ENCODE data around the gene CDK14.
A peak's percentile ranks its signal among the peaks of the same experiment; 100 is the strongest.

CDK14 gene

DNA sequence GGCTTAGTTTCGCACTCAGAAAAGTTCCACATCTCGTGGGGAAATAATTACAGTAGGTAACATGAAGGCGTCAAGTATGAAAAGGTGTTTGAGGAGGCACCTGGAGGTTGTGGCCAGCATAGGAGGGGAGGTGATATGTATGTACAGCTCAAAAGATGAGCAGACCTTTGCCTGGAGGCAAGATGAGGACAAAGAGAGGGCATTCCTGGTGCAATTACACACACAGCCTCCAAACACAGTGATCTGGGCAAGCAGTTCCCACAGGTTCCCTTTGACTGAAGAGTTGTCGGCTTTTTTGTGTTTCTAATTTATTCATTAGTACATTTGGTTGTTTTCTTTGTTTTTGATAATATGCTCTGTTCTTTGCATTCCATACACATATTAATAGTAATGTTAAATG is 46.9 kb downstream of the CDK14 start:
- no peak overlapping the region for H3K4me3 Mint-ChIP-seq
- peaks cover 9% of the 10 kb centered on the region for H3K4me1 Mint-ChIP-seq
- peaks cover 50% of the 10 kb centered on the region for H3K9me3 Mint-ChIP-seq
- H3K27ac Mint-ChIP-seq = peak overlapping the region in 1 of 3 experiments; percentile 14
- no peak for TF ChIP-seq CTCF (IDR thresholded peaks at IDR 0.05; ENCODE audit: unreplicated experiment in 3 of 3)
- no peaks in the 10 kb centered on the region for H3K27me3 Mint-ChIP-seq (ENCODE audit: low read depth)
- peaks cover 55% of the 10 kb centered on the region for H3K36me3 Mint-ChIP-seq (ENCODE audit: low read depth)

DNA sequence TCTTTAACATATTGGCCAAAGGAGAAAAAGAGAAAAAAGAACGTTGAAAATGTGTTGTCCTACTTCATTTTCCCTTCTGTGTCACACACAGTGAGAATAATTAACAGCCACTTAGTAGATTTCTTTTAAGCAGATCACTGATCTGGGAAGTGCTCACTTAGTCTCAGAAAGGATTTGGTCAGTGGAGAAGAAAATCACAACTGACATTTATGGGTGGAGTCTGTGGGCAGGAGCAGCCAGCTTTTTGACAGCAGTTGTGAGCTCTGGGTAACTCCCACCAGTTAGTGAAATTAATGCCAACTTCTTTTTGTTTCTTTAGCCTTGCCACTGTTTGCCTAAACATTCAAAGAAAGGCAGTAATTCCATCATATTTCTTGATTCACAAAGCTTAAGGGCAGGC is 49.7 kb downstream of the CDK14 start:
- Mint-ChIP-seq H3K36me3 (ENCODE audit: low read depth) (peaks cover 42% of the 10 kb centered on the region), H3K27ac (peak overlapping the region; percentile 20 to 71 (median 45)), H3K27me3 (ENCODE audit: low read depth) (no peaks in the 10 kb centered on the region), H3K4me3 (no peak overlapping the region), H3K4me1 (peaks cover 9% of the 10 kb centered on the region), H3K9me3 (peaks cover 38% of the 10 kb centered on the region)
- no peak for TF ChIP-seq CTCF (IDR thresholded peaks at IDR 0.05; ENCODE audit: unreplicated experiment in 3 of 3)

- H3K4me1 Mint-ChIP-seq = peaks cover 9% of the 10 kb centered on the region
- no peak overlapping the region for H3K4me3 Mint-ChIP-seq
- H3K9me3 Mint-ChIP-seq = peaks cover 28% of the 10 kb centered on the region
Measured at GRCh38 chr7:90648107-90648506, 52.0 kb downstream of the CDK14 start.

DNA sequence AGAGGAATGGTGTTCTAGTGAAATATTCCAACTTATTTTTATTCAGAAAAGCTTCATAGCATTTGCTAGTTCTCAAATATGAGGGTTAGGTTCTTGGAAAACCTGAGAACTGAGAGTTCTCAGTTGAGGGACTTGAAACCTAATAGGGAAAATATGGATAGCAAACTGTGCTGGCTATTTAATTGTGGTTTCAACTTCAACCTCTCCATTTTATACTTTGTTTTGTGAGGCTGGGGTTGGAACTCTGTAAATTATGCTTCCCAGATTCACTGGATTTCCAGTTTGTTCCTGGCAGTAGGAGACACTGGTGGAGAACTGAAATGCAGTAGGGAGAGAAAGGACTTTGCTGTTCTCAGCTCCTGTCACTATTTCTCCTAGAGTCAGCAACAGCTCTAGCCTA is 52.7 kb downstream of the CDK14 start:
- Mint-ChIP-seq H3K36me3 (ENCODE audit: low read depth) (peaks cover 32% of the 10 kb centered on the region), H3K4me3 (no peak overlapping the region), H3K4me1 (peaks cover 9% of the 10 kb centered on the region), H3K27ac (no peak overlapping the region), H3K9me3 (peaks cover 21% of the 10 kb centered on the region), H3K27me3 (ENCODE audit: low read depth) (no peaks in the 10 kb centered on the region)
- TF ChIP-seq CTCF (IDR thresholded peaks at IDR 0.05; ENCODE audit: unreplicated experiment in 3 of 3) = no peak

More at GRCh38 chr7:90648107-90648506, 52.0 kb downstream of the CDK14 start:
- Mint-ChIP-seq H3K27ac (peak overlapping the region in 1 of 3 experiments; percentile 21), H3K27me3 (ENCODE audit: low read depth) (no peaks in the 10 kb centered on the region), H3K36me3 (ENCODE audit: low read depth) (peaks cover 36% of the 10 kb centered on the region)
- no peak for TF ChIP-seq CTCF (IDR thresholded peaks at IDR 0.05; ENCODE audit: unreplicated experiment in 3 of 3)

GRCh38 chr7:90654718-90655427 is 58.8 kb downstream of the CDK14 start:
- H3K9me3 Mint-ChIP-seq = peaks cover 14% of the 10 kb centered on the region
- H3K27ac Mint-ChIP-seq = no peak overlapping the region
- no peak overlapping the region for H3K4me3 Mint-ChIP-seq
- H3K27me3 Mint-ChIP-seq (ENCODE audit: low read depth) = no peaks in the 10 kb centered on the region
- peaks cover 15% of the 10 kb centered on the region for H3K4me1 Mint-ChIP-seq
- peaks cover 27% of the 10 kb centered on the region for H3K36me3 Mint-ChIP-seq (ENCODE audit: low read depth)
- TF ChIP-seq CTCF (IDR thresholded peaks at IDR 0.05; ENCODE audit: unreplicated experiment in 3 of 3) = no peak

- Mint-ChIP-seq H3K36me3 (ENCODE audit: low read depth) (peaks cover 24% of the 10 kb centered on the region), H3K9me3 (peaks cover 9% of the 10 kb centered on the region), H3K27ac (peak overlapping the region in 1 of 3 experiments; percentile 21), H3K4me3 (no peak overlapping the region), H3K4me1 (peaks cover 21% of the 10 kb centered on the region), H3K27me3 (ENCODE audit: low read depth) (no peaks in the 10 kb centered on the region)
- no peak for TF ChIP-seq CTCF (IDR thresholded peaks at IDR 0.05; ENCODE audit: unreplicated experiment in 3 of 3)
Measured at GRCh38 chr7:90655566-90655965, 59.4 kb downstream of the CDK14 start.

All from nephron (organoid).